NOMO-1 treated with DMSO at 0.1 percent for 48 hours (cell line): Measurements from ENCODE around the gene NDUFAB1.
"Not testable (repeated sequence)": the region's sequence is repeated elsewhere in the genome, so short reads cannot be mapped to it uniquely, and the experiment has no call there.

Experiments
- DNase-seq: peaks from one replicate; lab custom pipeline; 2025; ENCODE audit not compliant: unreplicated experiment; lab: John Stamatoyannopoulos, UW

Gene NDUFAB1

DNA sequence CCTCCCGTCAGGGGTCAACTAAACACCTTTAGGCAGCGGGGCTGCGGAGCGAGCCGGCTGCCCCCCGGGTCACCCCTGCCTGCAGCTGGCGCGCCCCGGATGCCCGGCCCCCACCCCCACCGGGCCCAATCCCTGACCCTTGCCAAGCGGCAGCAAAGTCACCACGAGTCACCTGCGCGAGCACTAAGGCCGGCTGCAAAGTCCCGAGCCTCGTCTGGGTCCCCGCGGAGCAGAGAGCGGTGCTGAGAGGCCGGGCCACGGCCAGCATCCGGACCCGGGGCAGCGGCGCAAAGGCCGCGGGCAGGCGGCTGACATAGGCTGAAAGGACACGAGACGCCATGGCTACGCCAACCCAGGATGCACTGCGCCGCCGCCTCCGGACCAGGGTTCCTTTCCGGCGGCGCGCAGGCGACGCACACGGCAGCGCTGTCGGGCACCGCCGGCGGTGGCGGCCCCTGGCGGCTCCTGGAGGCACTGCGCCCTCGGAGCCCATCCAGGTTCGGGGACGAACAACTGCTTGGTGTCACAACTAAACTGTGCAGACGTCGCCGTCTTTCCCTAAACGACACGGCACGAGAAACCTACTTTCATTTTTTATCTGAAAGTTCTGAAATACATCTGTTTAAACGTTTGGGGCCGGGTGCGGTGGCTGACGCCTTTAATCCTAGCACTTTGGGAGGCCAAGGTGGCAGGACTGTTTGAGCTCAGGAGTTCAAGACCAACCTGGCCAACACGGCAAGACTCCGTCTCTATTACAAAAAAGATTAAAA is at the start of gene NDUFAB1:
Gene NDUFAB1 (minus strand): TSS at position 366 of the 770 bp plus-strand sequence. CDS start 26 bp downstream, at position 340.
- DNase-seq: peak; percentile 88

DNA sequence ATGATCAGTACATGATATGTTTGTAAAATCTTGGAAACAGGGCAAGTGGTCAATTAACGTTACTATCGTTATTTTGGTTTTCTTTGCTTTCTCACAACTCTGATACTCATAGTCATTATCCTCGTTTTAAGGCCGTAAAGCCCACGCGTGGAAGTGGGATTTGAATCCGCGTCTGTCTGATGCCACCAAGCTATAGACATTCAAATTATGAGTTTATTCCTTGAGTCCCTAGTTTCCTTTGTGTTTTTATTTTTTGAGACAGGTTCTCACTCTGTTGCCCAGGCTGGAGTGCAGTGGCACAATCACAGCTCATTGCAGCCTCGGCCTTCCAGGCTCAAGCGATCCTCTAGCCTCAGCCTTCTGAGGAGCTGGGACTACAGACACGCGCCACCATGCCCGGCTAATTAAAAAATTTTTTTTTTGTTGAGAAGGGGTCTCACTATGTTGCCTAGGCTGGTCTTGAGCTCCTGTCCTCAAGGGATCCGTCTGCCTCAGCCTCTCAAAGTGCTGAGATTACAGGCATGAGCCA is 46.2 kb upstream of the NDUFAB1 start:
- no peak for DNase-seq

DNA sequence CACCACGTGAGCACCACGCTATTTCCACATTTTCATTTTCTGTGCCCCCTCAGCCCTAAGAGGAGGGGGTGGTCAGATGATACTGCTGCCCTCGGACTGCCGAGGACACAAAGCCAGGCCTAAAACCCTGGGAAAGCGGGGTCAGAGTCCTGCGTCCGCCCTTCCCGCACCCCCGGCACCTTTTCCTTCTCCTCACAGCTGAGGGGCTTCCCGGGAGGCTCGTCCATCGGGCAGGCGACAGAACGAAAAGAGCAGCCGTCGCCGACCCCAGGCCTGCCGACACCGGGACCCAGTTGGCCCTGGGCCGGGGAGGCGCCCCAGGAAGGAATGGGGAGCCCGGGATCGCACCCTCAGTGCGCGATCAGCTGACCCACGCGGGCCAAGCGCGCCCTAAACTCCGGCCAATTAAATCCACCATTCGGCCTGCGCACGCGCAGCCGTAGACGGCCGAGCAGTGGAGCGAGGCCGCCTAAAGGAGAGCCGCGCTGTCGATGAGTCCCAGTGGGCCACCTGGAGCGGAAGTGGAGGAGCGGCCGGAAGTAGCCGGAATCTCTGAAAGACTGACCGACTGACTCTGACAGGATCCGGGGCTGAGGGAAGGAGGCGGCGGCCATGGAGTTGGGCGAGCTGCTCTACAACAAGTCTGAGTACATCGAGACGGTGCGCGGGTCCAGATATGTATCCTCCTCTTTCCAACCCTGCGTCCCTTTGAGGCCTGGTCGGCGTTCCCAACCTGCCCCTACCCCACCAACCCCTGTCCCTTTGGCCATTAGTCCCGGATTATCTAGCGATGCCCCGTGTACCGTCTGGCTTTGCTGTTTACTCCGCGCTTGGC is 45.0 kb upstream of the NDUFAB1 start, which contains the start of the genes DCTN5 and PALB2:
Gene DCTN5 (plus strand): TSS at position 536 of the 835 bp plus-strand sequence. CDS start 77 bp downstream, at position 613.
Gene PALB2 (minus strand): TSS at position 380 of the 835 bp plus-strand sequence. CDS start 153 bp downstream, at position 227.
- peak; percentile 96 for DNase-seq

DNA sequence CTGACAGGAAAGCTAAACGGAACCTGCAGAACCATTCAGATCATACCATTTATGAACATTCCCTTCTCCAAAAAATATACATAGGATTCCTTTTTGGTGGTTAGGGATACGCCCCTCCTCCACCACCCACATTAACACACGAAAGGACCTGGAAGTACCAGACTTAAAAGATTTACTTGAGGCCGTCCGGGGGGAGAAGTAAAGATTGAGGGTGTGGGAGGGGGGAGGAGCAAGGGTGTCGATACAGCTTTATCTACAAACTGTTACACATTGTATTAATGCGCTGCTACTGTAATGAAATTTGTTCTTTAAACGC is 44.5 kb upstream of the NDUFAB1 start:
- no peak for DNase-seq

DNA sequence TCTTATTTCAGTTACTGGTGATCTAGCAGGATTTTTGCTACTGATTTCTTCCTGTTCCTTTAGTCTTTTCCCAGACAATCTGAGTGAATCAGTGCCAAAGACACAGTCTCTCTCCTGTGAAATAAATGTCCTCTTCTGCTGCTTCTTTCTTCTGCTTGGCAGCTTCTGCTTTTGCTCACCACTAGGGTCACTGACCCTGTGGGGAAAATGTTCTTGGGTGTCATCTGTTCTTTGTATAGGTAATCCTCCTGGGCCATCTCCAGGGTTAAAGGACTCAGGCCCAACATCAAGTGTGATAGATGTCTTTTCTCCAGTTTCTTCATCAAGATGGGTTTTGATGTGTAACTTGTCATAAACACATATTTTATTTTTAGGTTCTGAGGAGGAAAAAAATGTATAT is 39.8 kb upstream of the NDUFAB1 start:
- DNase-seq: no peak

DNA sequence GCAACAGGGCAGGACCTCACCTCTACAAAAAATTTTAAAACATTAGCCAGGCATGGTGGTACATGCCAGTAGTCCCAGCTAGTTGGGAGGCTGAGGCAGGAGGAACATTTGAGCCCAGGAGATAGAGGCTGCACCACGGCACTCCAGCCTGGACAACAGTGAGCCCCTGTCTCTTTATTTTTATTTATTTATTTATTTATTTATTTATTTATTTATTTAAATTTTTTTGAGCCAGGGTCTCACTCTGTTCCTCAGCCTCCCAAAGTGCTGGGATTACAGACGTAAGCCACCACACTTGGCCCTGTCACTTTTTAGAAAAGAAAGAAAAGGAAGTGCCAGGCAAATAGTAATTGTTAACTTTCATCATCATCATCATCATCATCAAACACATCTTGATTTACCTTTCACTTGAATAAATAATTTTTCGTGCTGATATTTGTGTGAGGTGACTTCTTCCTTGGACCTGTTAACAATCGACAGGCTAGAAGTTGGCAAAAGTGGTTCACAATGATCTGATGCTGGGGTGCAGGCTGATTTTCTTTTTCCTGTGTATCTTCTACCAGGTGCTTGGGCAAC is 38.4 kb upstream of the NDUFAB1 start:
- no peak for DNase-seq

- DNase-seq: not testable (repeated sequence)
These were observed 35.8 kb upstream of the NDUFAB1 start for GRCh38 chr16:23631874-23632273.

GRCh38 chr16:23629516-23629915 is 33.4 kb upstream of the NDUFAB1 start:
- DNase-seq: no peak

DNA sequence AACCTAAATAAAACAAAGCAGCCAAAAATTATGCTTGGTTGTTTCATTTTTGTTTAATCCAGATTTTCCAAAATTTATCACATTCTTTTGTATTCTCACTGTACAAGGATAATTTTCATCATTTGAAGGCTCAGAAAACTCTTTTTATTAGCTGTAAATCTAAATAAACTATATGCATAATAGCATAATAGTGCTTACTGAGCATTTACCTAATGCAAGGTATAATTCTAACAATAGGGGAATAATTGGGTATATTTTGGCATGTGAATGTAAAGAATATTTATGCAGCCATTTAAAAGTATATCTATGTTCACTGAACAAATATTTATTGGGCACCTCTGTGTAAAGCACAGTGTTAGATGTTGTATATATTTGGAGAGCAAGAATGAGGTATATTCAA is 28.0 kb upstream of the NDUFAB1 start:
- no peak for DNase-seq

- no peak for DNase-seq
These were observed 19.7 kb upstream of the NDUFAB1 start for GRCh38 chr16:23615805-23616204.

DNA sequence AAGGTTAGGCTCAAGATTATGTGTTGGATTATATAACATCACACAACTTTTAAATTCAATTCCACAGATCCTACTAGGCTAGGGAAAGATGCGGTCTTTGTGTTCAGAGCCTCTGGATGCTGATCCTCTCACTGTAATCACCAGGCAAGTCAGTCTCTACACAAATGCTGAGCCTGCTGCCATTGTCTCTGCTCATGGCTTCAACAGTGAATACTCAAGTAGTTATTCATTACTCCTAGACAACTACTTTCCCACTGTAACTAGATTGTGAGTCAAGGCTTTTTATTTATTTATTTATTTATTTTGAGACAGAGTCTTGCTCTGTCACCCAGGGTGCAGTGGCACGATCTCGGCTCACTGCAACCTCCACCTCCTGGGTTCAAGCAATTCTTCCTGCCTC is 15.8 kb upstream of the NDUFAB1 start:
- DNase-seq: no peak

- DNase-seq: not testable (repeated sequence)
These were observed 14.8 kb upstream of the NDUFAB1 start for GRCh38 chr16:23610905-23611304.

DNA sequence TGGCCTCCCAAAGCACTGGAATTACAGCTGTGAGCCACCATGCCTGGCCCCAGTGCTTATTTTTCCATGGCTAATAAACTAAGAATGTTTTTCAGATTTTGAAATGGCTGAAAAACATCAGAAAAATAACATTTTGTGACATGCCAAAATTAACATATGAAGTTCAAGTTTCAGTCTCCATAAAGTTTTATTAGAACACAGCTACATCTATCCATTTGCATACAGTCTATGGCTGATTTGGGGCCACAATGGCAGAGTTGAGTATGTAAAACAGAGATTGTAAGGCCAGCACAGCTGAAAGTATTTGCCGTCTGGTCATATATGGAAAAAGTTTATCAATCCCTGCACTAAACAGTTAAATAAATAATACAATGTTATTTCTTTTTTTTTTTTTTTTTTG is 13.8 kb upstream of the NDUFAB1 start:
- DNase-seq: no peak

DNA sequence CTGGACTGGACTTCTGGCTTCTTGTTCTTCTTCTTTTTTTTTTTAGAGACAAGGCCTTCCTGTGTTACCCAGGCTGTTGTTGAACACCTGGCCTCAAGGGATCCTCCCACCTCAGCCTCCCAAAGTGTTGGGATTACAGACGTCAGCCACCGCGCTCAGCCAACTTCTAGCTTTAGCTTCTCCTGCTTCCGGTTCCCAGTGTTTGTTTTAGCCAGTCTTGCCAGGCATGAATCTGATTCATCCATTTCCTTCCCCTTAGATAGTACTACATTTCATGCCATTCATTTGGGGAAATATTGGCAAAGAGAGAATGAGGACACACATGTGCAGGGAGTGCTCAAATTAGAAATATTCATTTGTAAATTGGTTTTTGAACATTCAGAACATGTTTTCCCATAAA is 12.1 kb upstream of the NDUFAB1 start:
- no peak for DNase-seq

DNA sequence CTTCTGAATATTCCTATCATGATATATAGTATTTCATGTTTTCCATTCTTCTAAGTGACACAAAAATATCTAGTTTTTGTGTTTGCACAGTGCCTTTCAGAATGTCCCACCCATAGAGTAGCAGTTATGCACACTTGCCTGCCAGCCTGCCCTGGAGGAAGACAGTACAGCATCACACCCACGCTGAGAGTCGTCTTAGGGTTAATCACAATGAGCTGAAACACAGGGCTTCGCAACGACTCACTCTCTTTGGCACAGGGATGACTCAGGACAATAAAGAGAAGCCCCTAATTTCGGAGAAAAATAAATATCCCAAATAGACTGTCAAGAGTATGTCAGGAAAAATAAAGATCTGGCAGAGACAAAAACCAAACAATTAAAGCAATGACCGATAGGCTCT is 11.6 kb upstream of the NDUFAB1 start:
- DNase-seq: no peak

DNA sequence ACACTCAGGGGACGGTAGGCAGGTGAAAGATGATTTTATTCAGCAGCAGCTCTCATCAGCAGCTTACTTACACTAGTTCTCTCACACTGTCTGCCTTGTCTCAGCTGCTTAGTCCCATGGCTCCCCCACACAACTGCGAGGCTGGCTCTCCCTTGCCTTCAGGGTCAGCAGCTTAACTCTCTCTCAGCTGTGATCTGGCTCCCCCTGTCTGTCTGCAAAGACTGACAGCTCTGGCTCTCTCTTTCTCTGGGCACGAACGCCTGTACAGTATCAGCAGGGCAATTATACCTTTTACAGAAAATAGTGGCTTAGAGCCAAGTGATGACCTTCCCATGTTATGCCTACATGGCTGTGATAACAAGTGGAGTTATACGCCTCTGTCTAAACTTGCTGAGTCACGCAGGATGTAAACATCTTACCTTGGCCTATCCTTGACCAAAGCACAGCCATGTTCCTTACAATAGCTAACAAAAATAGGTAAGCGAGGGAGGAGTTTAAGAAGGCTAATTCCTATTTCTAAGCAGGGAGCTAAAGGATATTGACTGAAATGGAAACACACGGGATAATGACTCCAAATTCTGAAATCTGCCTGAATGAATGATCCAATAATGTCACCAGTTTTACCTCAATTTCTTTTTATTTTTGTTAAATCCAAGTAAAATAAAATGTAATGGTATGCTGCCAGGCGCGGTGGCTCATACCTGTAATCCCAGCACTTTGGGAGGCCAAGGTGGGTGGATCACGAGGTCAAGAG is 1.1 kb upstream of the NDUFAB1 start:
- peak; percentile 62 for DNase-seq

DNA sequence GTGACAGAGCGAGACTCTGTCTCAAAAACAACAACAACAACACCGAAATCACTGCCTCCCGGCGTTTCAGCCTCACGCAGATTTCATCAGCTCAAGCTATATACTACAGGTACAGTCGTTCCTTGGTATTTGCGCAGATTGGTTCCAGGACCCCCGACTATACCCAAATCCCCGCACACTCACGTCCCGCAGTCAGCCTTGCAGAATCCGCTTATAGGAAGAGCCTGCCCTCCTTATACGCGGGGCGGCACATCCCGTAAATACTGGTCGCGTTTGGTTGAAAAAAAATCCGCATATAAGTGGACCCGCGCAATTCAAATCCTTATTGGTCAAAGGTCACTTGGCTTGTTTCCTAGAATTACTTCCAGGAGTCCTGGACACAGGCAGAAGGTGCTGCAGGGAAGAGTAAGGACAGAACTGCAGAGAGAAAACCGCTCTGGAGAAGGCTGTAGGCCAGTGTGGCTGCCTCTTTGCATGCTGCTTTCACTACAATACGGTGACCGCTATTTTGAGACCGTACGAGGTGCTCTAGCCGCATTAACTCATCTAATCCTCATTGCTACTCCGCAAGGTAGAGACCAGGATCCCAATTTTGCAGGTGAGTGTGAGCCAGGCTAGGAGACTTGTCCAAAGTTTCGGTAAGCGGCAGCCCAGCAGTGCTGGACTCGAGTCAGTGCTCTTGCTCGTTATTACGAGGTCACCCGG is 718 bp downstream of the NDUFAB1 start:
- no peak for DNase-seq

GRCh38 chr16:23594186-23594585 is 1.9 kb downstream of the NDUFAB1 start:
- no peak for DNase-seq

DNA sequence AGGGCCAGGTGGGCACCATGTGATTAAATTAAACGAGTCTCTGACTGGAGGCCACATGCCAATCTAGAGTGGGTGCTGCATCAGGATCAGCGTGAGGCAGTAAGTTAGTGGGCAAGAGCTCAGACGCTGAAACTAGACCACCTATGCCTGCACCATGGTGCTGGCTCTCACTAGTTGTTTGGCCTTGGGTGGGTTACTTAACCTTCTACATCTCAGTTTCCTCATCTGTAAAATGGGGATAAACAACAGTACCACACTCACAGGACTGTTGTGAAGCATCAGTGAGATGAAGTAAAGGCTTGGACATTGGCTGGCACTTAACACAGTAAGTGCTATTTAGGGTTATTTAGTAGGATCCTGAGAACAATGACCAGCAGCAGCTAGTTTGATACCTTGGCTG is 5.9 kb downstream of the NDUFAB1 start:
- no peak for DNase-seq

DNA sequence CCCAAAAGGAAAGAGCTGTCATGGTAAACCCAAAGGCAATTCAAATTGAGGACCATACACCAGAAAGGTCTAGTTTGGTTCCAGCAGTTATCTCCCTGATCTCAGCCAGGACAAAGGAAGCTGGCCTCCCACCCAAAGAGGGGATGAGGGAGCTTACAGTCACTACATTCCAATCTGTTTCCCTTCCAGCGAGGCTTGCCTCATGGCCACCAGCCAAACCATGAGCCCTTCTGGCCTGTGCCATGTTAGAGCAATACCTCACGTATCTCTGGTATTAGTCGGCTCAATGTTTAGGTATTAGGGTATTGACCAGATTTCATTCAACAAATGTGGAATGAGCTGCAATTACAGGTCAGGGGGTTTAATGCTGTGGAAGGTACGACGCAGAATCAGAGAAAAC is 8.4 kb downstream of the NDUFAB1 start:
- no peak for DNase-seq
